HG02852 (cell line): Measurements from ENCODE around the gene ZNF597.

Experiments used
- ATAC-seq: cut with Tn5 transposase; IDR thresholded peaks from one replicate; pipeline ENCODE4 v1.9.1; 2021; ENCODE audit warnings: mild to moderate bottlenecking, moderate library complexity; ENCODE audit not compliant: unreplicated experiment

The ZNF597 gene

GRCh38 chr16:3457434-3458252, 14.3 kb upstream of the ZNF597 start:
- ATAC-seq: peak; percentile 82

DNA sequence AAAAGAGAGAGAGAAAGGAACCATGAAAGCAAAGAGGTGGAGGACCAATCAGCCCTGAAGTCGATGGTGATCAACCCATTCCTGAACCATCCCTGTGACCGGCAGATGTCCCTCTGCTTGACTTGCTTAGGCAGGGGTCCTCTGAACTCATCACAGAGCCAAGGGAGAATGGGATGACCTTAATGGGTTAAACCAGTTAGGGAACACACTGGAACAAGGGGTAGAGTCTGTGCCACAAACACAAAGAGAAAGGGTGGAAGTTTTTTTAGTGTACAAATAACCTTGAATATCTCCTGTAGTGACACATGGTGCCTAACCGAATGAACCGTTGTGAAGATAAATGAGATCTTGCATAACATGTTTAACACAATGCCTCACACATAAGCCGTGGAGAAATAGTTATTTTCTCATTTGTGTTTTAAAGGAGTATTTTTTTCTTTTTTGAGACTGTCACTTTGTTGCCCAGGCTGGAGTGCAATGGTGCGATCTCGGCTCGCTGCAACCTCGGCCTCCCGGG, 11.4 kb upstream of the ZNF597 start:
- no peak for ATAC-seq

- no peak for ATAC-seq
These were observed 10.8 kb upstream of the ZNF597 start for GRCh38 chr16:3454093-3454492.

DNA sequence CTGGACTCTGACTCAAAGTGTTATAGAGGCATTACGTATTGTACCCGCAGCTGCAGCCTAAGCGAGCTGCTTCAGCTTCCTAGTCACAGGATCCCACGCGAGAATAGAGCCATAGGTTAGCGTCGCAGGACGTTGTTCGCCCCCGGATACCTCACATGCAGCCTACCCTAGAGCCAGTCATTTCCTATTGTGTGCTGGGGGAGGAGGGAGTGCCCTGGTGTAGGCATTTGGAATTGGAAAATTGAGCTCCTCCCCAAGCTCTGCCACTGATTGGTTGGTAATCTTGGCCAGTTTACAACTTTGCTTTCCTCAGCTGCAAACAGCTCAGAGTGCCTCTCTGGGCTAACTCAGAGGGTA, 706 bp upstream of the ZNF597 start:
- peak; percentile 24 for ATAC-seq

GRCh38 chr16:3439637-3440036, 3.7 kb downstream of the ZNF597 start:
- ATAC-seq: no peak

GRCh38 chr16:3434373-3434772, 8.9 kb downstream of the ZNF597 start:
- no peak for ATAC-seq

GRCh38 chr16:3431779-3432219, 11.5 kb downstream of the ZNF597 start:
- no peak for ATAC-seq

DNA sequence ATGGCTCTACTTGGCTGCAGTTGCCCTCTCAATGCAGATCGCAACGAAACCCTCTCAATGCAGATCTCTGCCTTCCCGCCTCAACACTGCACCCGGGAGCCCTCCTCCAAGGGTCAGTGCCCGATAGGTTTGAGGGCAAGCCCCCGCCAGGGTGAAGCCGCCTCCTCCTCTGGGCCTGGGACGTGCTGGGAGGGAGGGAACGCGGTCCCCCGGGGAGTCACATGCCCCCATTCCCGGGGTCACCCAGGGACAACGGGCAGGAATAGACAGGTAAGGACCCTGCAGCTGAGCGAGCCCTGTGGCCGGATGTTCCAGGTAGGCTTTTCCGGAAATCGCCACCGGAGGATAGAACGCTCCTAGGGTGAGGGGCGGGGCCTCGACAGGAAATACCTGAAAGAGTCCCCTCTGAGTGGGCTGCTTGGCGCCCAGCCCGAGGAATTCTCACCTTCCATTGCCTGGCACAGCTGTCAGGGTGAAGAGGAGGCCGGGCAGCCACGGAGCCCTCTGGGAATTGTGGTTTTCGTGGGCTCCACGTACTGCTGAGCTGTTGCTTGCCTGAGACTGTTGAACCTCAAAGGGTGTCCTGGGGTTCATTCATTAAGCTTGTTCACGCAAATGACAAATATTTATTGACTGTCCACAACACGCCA, 29.4 kb downstream of the ZNF597 start:
- no peak for ATAC-seq

- no peak for ATAC-seq
These were observed 34.6 kb downstream of the ZNF597 start for GRCh38 chr16:3408561-3409197.

- no peak for ATAC-seq
These were observed 41.4 kb downstream of the ZNF597 start for GRCh38 chr16:3401719-3402397.

DNA sequence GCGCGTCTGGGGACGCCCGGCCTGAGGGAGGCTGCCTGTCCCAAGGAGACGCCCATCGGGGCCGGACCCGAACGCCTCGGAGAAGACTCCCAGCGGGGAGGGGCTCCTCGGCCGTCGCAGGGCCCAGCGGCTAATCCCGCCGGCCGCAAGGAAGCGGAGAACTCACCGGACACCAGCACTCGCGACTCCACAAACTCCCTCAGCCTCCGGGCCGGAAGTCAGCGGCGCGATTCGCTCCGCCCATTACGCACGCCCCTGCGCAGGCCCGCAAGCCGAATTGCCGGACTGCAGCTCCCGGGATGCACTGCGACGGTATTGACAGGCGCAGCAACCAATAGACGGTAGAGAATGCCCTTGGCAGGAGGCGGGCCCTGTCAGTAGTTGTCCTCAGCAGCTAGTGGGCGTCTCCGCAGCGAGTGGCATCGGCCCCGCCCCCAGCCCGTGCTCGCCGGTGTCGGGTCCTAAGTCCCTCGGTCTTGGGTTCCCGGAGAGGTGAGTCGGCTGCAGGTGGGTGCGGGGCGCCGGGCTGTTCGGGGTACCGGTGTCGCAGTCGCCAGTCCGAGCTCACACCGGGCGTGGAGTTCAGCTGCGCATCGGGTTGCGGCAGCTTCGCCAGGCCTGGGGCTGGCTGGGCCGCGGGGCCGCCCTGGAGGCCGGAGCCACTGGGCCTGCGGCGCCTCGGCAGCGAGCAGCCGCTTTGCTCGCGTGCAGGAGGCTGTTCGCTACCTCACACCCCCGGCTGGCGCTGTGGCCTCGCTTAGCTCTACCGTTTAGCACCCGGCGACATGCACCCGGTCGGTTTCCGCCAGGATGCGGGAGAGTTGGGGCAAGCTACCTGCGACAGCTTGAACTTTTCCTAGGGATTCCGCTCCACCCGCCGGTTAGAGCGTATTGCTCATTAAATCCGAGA, 42.3 kb downstream of the ZNF597 start, which contains the start of the genes ZNF174 and ZSCAN32:
Gene ZNF174, plus strand, starts transcription at position 437 of the 910 bp plus-strand sequence. CDS start 790 bp downstream, outside the sequence.
Gene ZSCAN32, minus strand, starts transcription at position 226 of the 910 bp plus-strand sequence. CDS start 3,447 bp downstream, outside the sequence.
- ATAC-seq: peak; percentile 94

GRCh38 chr16:3400446-3400778, 42.9 kb downstream of the ZNF597 start:
- no peak for ATAC-seq

DNA sequence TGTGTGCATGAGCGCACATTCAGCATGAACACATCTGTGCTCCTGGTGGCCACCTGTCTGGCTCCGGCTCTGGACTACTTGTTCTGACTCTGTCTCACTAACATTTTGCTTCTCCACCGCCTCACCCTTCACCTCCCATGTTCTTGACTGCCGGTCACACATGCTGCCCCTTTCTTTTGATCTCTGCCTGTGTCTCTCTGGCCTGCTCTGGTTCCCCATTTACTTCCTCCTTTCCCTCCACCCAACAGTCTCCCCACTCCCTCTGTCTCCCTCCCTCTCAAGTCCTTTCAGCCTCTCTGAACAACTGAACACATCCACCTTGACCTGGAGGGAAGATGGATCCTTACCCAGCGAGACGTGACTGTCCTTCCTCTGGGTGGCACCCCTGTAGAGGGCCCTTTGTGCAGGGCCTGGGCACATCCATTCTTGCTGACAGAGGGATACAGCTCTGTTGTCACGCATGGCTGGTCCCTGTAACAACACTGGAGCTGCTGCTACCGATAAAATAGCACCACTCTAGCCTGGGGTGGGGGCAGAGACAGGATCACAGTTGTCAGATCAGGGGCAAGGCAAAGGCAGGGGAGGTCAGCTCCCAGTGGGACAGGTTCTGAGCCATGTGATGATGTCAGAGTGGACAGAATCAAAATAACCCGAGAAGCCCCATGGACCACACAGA, 53.5 kb downstream of the ZNF597 start:
- ATAC-seq: no peak

- no peak for ATAC-seq
These were observed 55.0 kb downstream of the ZNF597 start for GRCh38 chr16:3388325-3388724.

GRCh38 chr16:3383045-3383448, 60.3 kb downstream of the ZNF597 start:
- no peak for ATAC-seq
